Lung (tissue), 12 donors: ENCODE results near the gene SP6. TPM values are rescaled to one million over a fixed set of nuclear protein-coding genes. Genes with fewer than 3 reads are reported as not detected.

ENCODE experiments used
- ATAC-seq: fragments of 200-7000 bp; cut with Tn5 transposase; one replicate; pipeline ENCODE4 v1.9.1; 2020; ENCODE audit warnings: moderate number of reproducible peaks; ENCODE audit not compliant: insufficient read depth, low FRiP score
- DNase-seq, 3 donors: peaks; one replicate each; pipeline ENCODE4 v3.0.0-alpha.2; 2013 to 2017
- H3K27ac ChIP-seq, 2 donors: one replicate each; pipeline ENCODE4 v1.5.1; 2013; ENCODE audit warnings: mild to moderate bottlenecking in 2 of 2, moderate library complexity in 2 of 2, control low read depth in 1 of 2, inconsistent platforms in 1 of 2, low read depth in 1 of 2, low read length in 1 of 2
- H3K27me3 ChIP-seq, 3 donors: one replicate each; pipeline ENCODE4 v1.5.1; 2013; ENCODE audit warnings: low read length in 2 of 3; ENCODE audit not compliant: control insufficient read depth in 3 of 3, insufficient read depth in 3 of 3
- H3K36me3 ChIP-seq, 4 donors: one replicate each; pipeline ENCODE4 v1.5.1; 2013; ENCODE audit warnings: low read length in 4 of 4, mild to moderate bottlenecking in 1 of 4, moderate library complexity in 1 of 4; ENCODE audit not compliant: control insufficient read depth in 4 of 4, insufficient read depth in 4 of 4
- H3K4me1 ChIP-seq, 5 donors: one replicate each; pipeline ENCODE4 v1.5.1; 2013; ENCODE audit warnings: low read length in 5 of 5, mild to moderate bottlenecking in 2 of 5, moderate library complexity in 1 of 5; ENCODE audit not compliant: control insufficient read depth in 5 of 5, insufficient read depth in 5 of 5
- H3K4me3 ChIP-seq: one replicate; pipeline ENCODE4 v1.5.1; 2013; ENCODE audit warnings: mild to moderate bottlenecking, control low read depth, moderate library complexity
- H3K9ac ChIP-seq, 2 donors: one replicate each; pipeline ENCODE4 v1.5.1; 2013; ENCODE audit warnings: low read length in 2 of 2, control low read depth in 1 of 2; ENCODE audit not compliant: insufficient read depth in 1 of 2
- H3K9me3 ChIP-seq, 4 donors: one replicate each; pipeline ENCODE4 v1.5.1; 2013; ENCODE audit warnings: low read length in 3 of 4, mild to moderate bottlenecking in 1 of 4, moderate library complexity in 1 of 4; ENCODE audit not compliant: control insufficient read depth in 4 of 4, insufficient read depth in 3 of 4
- CTCF ChIP-seq: IDR thresholded peaks from 2 replicates; pipeline ENCODE4 v1.5.1; 2012; ENCODE audit warnings: mild to moderate bottlenecking; ENCODE audit errors: control extremely low read depth, extremely low read depth
- WGBS, 2 donors: extraction: QIAGEN DNeasy Blood & Tissue Kit; methylation state at CpG; one replicate each; pipeline ENCODE4 v1.1.7; 2013; 5-methylcytosine and 5-hydroxymethylcytosine counted together
- polyA plus RNA-seq, 2 donors: library from polyadenylated mRNA; stranded (reverse); fragments of 200-250 nt; gene quantifications; one replicate each; pipeline ENCODE4 v1.2.1, GENCODE V29; 2013
- total RNA-seq, 2 donors: library from RNA; depleted of rRNA in 1 of 2; stranded (reverse); fragments of >200 nt in 1 of 2; gene quantifications; one replicate each; pipeline ENCODE4 v1.2.1, GENCODE V29; 2014 to 2021
- donor health status: control.
- donor health status: control.
- donor health status: Bipolar disorder and iron deficiency.
- donor health status: healthy.
- donor health status: DM: yes; HTN: yes; CAD: no.

SP6 gene
- total and polyA plus RNA-seq, 4 donors, result 2.3 to 4.5 (median 3.5) TPM

GRCh38 chr17:47801176-47801765 lies 49.7 kb downstream of the SP6 start:
- 86 to 89% methylated on average over 4 of the region's 4 CpGs for WGBS, 2 donors
- no peaks in the 10 kb centered on the region for H3K36me3 ChIP-seq
- no peak for DNase-seq
- no peak overlapping the region for H3K4me3 ChIP-seq
- H3K27ac ChIP-seq, result no peak overlapping the region
- H3K9ac ChIP-seq, result no peak overlapping the region
- no peak for ATAC-seq
- no peaks in the 10 kb centered on the region for H3K4me1 ChIP-seq
- TF ChIP-seq CTCF, result no peak
- H3K27me3 ChIP-seq, result no peaks in the 10 kb centered on the region
- H3K9me3 ChIP-seq, result no peaks in the 10 kb centered on the region

GRCh38 chr17:47800686-47801085 lies 50.3 kb downstream of the SP6 start:
- Histone ChIP-seq H3K27me3 (no peaks in the 10 kb centered on the region), H3K27ac (no peak overlapping the region), H3K9ac (no peak overlapping the region), H3K4me3 (no peak overlapping the region), H3K9me3 (no peaks in the 10 kb centered on the region), H3K36me3 (no peaks in the 10 kb centered on the region), H3K4me1 (no peaks in the 10 kb centered on the region)
- DNase-seq (no peak), ATAC-seq (no peak)
- TF ChIP-seq CTCF, result no peak
- WGBS, 2 donors, result 86 to 88% methylated on average over 12 of the region's 12 CpGs

GRCh38 chr17:47797797-47798196 lies 53.2 kb downstream of the SP6 start:
- DNase-seq, result peak in 1 of 3 donors; percentile 21
- Histone ChIP-seq H3K9ac (no peak overlapping the region), H3K27ac (no peak overlapping the region), H3K4me1 (no peaks in the 10 kb centered on the region), H3K27me3 (peaks cover under 1 to 12% (median 3%) of the 10 kb centered on the region in 3 donors), H3K36me3 (no peaks in the 10 kb centered on the region), H3K4me3 (no peak overlapping the region), H3K9me3 (no peaks in the 10 kb centered on the region)
- no peak for TF ChIP-seq CTCF
- 59 to 63% methylated on average over 2 of the region's 2 CpGs for WGBS, 2 donors
- ATAC-seq, result no peak

Other genes with a start within 250 kb of the SP6 start
- 100 to 1,000 TPM; 205 to 258 TPM for gene KPNB1, start 201.2 kb downstream of the SP6 start, total RNA-seq
- gene KPNB1, start 201.2 kb downstream of the SP6 start, polyA plus RNA-seq, result 100 to 1,000 TPM in 1 of 2 donors, 10 to 100 TPM in 1; 40.1 to 112 TPM
- 10 to 100 TPM in 1 of 2 donors, 1 to 10 TPM in 1; 9.0 to 12.1 TPM for gene TBKBP1, start 157.0 kb downstream of the SP6 start, total RNA-seq
- gene TBKBP1, start 157.0 kb downstream of the SP6 start, polyA plus RNA-seq, result 10 to 100 TPM; 12.2 to 14.0 TPM
- gene TBX21, start 117.9 kb downstream of the SP6 start, total RNA-seq, result 1 to 10 TPM in 1 of 2 donors, under 1 TPM in 1; 0.77 to 2.0 TPM
- under 1 TPM; 0.53 to 0.82 TPM for gene TBX21, start 117.9 kb downstream of the SP6 start, polyA plus RNA-seq
- gene OSBPL7, start 29.4 kb downstream of the SP6 start, total RNA-seq, result 10 to 100 TPM in 1 of 2 donors, 1 to 10 TPM in 1; 9.3 to 25.3 TPM
- gene OSBPL7, start 29.4 kb downstream of the SP6 start, polyA plus RNA-seq, result 10 to 100 TPM in 1 of 2 donors, 1 to 10 TPM in 1; 7.6 to 12.7 TPM
- 10 to 100 TPM; 18.4 to 32.9 TPM for gene MRPL10, start 19.6 kb downstream of the SP6 start, total RNA-seq
- 10 to 100 TPM; 27.6 to 38.3 TPM for gene MRPL10, start 19.6 kb downstream of the SP6 start, polyA plus RNA-seq
- gene LRRC46, start 19.5 kb downstream of the SP6 start, total RNA-seq, result 10 to 100 TPM in 1 of 2 donors, 1 to 10 TPM in 1; 9.6 to 25.3 TPM
- gene LRRC46, start 19.5 kb downstream of the SP6 start, polyA plus RNA-seq, result 10 to 100 TPM in 1 of 2 donors, 1 to 10 TPM in 1; 9.3 to 11.8 TPM
- gene SCRN2, start 9.9 kb downstream of the SP6 start, total RNA-seq, result 10 to 100 TPM; 26.7 to 37.8 TPM
- gene SCRN2, start 9.9 kb downstream of the SP6 start, polyA plus RNA-seq, result 10 to 100 TPM; 22.8 to 61.7 TPM
- gene SP2, start 45.1 kb upstream of the SP6 start, total RNA-seq, result 10 to 100 TPM in 1 of 2 donors, 1 to 10 TPM in 1; 4.9 to 19.9 TPM
- gene SP2, start 45.1 kb upstream of the SP6 start, polyA plus RNA-seq, result 10 to 100 TPM in 1 of 2 donors, 1 to 10 TPM in 1; 5.8 to 16.4 TPM
- gene PNPO, start 90.4 kb upstream of the SP6 start, total RNA-seq, result 10 to 100 TPM in 1 of 2 donors, 1 to 10 TPM in 1; 9.3 to 43.9 TPM
- gene PNPO, start 90.4 kb upstream of the SP6 start, polyA plus RNA-seq, result 10 to 100 TPM; 10.9 to 11.5 TPM
- gene PRR15L, start 106.7 kb upstream of the SP6 start, total RNA-seq, result 10 to 100 TPM; 59.5 to 86.9 TPM
- gene PRR15L, start 106.7 kb upstream of the SP6 start, polyA plus RNA-seq, result 10 to 100 TPM; 64.2 to 98.5 TPM
- 100 to 1,000 TPM; 129 to 167 TPM for gene CDK5RAP3, start 120.0 kb upstream of the SP6 start, total RNA-seq
- gene CDK5RAP3, start 120.0 kb upstream of the SP6 start, polyA plus RNA-seq, result 100 to 1,000 TPM; 139 to 212 TPM
- 10 to 100 TPM in 1 of 2 donors, 1 to 10 TPM in 1; 6.8 to 25.5 TPM for gene COPZ2, start 186.6 kb upstream of the SP6 start, total RNA-seq
- 10 to 100 TPM in 1 of 2 donors, 1 to 10 TPM in 1; 6.2 to 16.4 TPM for gene COPZ2, start 186.6 kb upstream of the SP6 start, polyA plus RNA-seq
- gene NFE2L1, start 197.2 kb upstream of the SP6 start, total RNA-seq, result 100 to 1,000 TPM in 1 of 2 donors, 10 to 100 TPM in 1; 75.7 to 135 TPM
- 10 to 100 TPM; 68.8 to 98.4 TPM for gene NFE2L1, start 197.2 kb upstream of the SP6 start, polyA plus RNA-seq